MG63 (cell line): ENCODE data around the gene SARS1. TPM values are rescaled to one million over a fixed set of nuclear protein-coding genes. Genes with fewer than 3 reads are reported as not detected.

Source experiments
- DNase-seq: peaks from one replicate; pipeline ENCODE4 v3.0.0-alpha.2; 2020
- H3K27me3 ChIP-seq: fragments of 250-450 bp; sonication (Bioruptor Pico); 2 replicates; pipeline ENCODE4 v1.5.1; 2020; ENCODE audit warnings: mild to moderate bottlenecking, moderate library complexity
- H3K36me3 ChIP-seq: fragments of 250-450 bp; sonication (Bioruptor Pico); 2 replicates; pipeline ENCODE4 v1.5.1; 2020; ENCODE audit warnings: mild to moderate bottlenecking, moderate library complexity
- H3K4me3 ChIP-seq: fragments of 250-450 bp; sonication (Bioruptor Pico); 2 replicates; pipeline ENCODE4 v1.5.1; 2020; ENCODE audit warnings: mild to moderate bottlenecking, moderate library complexity
- H3K9me3 ChIP-seq: fragments of 250-450 bp; sonication (Bioruptor Pico); 2 replicates; pipeline ENCODE4 v1.5.1; 2020; ENCODE audit warnings: mild to moderate bottlenecking, moderate library complexity
- total RNA-seq: library from RNA; depleted of rRNA; stranded (reverse); fragments of >200 nt; shearing (Covaris generic); gene quantifications from 2 replicates; pipeline ENCODE4 v1.2.3, GENCODE V29; 2014; ENCODE audit warnings: low replicate concordance

SARS1 gene
- total RNA-seq, 1 experiment from 2014 or later, result 751 TPM

GRCh38 chr1:109188781-109189180 lies 24.9 kb upstream of the SARS1 start:
- no peak for DNase-seq
- H3K4me3 ChIP-seq, result no peak overlapping the region
- H3K9me3 ChIP-seq, result no peaks in the 10 kb centered on the region

GRCh38 chr1:109190189-109190588 lies 23.5 kb upstream of the SARS1 start:
- H3K4me3 ChIP-seq, result no peak overlapping the region
- H3K36me3 ChIP-seq, result no peaks in the 10 kb centered on the region
- no peaks in the 10 kb centered on the region for H3K9me3 ChIP-seq
- no peaks in the 10 kb centered on the region; the same call in 1 of the 2 replicates for H3K27me3 ChIP-seq
- DNase-seq, result no peak

More at GRCh38 chr1:109188781-109189180, 24.9 kb upstream of the SARS1 start:
- no peaks in the 10 kb centered on the region for H3K36me3 ChIP-seq
- H3K27me3 ChIP-seq, result no peaks in the 10 kb centered on the region; the same call in 1 of the 2 replicates

DNA sequence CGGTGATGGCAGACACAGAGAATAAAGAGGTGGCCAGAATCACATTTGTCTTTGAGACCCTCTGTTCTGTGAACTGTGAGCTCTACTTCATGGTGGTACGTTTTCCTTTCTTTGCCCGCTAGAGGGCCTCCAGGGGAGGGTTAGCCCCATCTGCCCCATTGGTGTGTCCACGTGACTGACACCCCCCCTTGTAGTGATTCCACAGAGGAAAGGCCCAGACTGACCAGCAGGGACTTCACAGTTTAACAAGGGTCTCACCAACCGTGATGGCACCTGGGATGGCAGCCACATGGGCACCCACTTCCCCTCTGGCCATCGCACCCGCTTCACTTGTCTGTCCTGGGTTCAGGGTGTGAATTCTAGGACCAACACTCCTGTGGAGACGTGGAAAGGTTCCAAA lies 22.3 kb upstream of the SARS1 start:
- no peaks in the 10 kb centered on the region for H3K36me3 ChIP-seq
- H3K27me3 ChIP-seq, result no peaks in the 10 kb centered on the region; the same call in 1 of the 2 replicates
- H3K9me3 ChIP-seq, result no peaks in the 10 kb centered on the region
- DNase-seq, result no peak
- no peak overlapping the region for H3K4me3 ChIP-seq

- Histone ChIP-seq H3K27me3 (no peaks in the 10 kb centered on the region; the same call in 1 of the 2 replicates), H3K36me3 (no peaks in the 10 kb centered on the region), H3K4me3 (no peak overlapping the region), H3K9me3 (no peaks in the 10 kb centered on the region)
- no peak for DNase-seq
Measured at GRCh38 chr1:109191891-109192290, 21.8 kb upstream of the SARS1 start.

DNA sequence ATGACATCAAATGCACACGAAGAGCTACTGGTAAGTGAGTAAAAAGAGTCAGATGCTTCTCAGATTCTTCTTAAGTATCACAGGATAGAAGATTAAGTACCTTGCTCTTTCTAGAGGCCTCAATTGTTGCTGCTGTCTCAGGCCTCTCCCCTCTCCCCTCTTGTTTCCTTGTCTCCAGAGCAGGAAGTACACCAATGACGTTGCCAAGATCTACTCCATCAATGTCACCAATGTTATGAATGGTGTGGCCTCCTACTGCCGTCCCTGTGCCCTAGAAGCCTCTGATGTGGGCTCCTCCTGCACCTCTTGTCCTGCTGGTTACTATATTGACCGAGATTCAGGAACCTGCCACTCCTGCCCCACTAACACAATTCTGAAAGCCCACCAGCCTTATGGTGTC lies 21.3 kb upstream of the SARS1 start:
- Histone ChIP-seq H3K36me3 (no peaks in the 10 kb centered on the region), H3K9me3 (no peaks in the 10 kb centered on the region), H3K4me3 (no peak overlapping the region), H3K27me3 (no peaks in the 10 kb centered on the region; the same call in 1 of the 2 replicates)
- no peak for DNase-seq

- H3K4me3 ChIP-seq, result no peak overlapping the region
- no peaks in the 10 kb centered on the region for H3K36me3 ChIP-seq
- no peaks in the 10 kb centered on the region for H3K9me3 ChIP-seq
- no peaks in the 10 kb centered on the region; the same call in 1 of the 2 replicates for H3K27me3 ChIP-seq
- DNase-seq, result no peak
Measured at GRCh38 chr1:109193653-109194590, 19.8 kb upstream of the SARS1 start.

DNA sequence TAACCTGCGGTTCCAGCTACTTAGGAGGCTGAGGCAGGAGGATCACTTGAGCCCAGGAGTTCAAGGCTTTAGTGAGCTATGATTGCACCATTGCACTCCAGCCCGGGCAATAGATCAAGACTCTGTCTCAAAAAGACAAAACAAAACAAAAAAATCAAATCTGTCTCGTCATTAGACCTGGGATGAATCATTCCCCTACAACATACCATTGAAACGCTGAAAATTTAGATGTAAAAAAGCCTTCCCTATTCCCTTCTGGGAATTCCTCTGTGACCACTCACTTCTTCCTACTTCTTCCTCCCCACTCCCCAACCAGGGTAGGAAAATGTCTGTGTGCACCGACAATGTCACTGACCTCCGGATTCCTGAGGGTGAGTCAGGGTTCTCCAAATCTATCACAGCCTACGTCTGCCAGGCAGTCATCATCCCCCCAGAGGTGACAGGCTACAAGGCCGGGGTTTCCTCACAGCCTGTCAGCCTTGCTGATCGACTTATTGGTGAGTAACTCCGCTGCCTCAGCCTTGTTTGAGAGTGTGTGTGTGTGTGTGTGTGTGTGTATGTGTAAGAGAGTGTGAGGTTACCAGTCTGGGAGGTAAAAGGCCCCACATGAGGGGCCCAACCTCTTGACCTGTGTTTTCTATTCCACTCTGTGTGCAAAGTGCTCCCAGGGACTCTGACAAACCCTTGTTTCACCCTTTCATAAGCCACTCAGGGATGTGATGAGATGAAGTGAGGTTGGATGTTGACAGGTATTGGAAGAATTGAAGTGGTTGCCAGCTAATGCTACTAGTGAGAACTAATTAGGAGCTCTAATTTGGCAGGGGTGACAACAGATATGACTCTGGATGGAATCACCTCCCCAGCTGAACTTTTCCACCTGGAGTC lies 16.3 kb upstream of the SARS1 start:
- no peaks in the 10 kb centered on the region for H3K27me3 ChIP-seq
- no peak overlapping the region for H3K4me3 ChIP-seq
- H3K36me3 ChIP-seq, result no peaks in the 10 kb centered on the region
- DNase-seq, result peak; percentile 96
- no peaks in the 10 kb centered on the region for H3K9me3 ChIP-seq

DNA sequence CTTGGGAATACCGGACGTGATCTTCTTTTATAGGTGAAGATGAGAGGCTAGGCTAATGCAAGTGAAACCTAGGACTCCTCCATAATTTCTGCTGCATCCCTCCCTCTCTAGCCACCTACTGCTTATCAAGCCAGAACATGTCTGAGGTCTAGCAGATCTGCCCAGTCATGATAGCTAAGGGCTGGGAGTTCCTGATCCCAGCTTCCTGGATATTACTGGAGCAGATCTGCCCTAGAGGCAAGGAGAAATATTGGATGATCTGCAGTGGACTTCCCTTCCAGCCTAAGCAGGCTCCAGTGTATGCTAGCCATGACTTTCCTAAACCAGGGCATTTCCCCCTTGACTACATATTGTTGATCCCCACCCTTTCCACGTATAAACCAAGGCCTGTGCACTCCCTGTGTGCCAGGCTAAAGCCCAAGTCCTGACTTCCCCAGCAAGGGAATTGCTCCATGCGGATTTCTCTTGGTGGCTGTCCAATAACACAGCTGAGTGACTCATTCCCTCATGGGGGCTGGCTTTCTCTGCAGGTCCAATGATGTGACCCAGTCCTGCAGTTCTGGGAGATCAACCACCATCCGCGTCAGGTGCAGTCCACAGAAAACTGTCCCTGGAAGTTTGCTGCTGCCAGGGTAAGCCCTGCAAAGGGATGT lies 15.5 kb upstream of the SARS1 start:
- H3K27me3 ChIP-seq, result no peaks in the 10 kb centered on the region
- H3K9me3 ChIP-seq, result no peaks in the 10 kb centered on the region
- peak; percentile 90 for DNase-seq
- no peak overlapping the region for H3K4me3 ChIP-seq
- H3K36me3 ChIP-seq, result no peaks in the 10 kb centered on the region

DNA sequence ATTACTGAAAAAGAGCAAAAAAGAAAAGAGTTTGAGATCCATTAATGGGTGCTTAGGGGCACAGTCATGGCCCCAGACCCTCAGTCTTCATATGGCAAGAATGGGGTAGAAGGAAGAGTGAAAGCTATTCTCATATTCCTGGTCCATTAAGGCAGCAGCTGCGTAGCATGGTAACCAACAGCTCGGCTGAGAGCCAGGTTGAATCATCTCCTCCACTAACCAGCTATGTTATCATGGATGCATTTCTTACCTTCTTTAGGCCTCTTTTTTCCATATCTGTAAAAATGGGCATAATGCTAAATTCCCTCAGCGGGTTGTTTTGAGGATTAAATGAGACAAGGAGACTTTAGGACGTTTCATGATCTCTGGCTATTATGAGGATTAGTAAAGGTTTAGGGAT lies 15.0 kb upstream of the SARS1 start:
- Histone ChIP-seq H3K4me3 (no peak overlapping the region), H3K36me3 (no peaks in the 10 kb centered on the region), H3K27me3 (no peaks in the 10 kb centered on the region), H3K9me3 (no peaks in the 10 kb centered on the region)
- DNase-seq, result peak; percentile 43

GRCh38 chr1:109199710-109200109 lies 14.0 kb upstream of the SARS1 start:
- no peaks in the 10 kb centered on the region for H3K36me3 ChIP-seq

DNA sequence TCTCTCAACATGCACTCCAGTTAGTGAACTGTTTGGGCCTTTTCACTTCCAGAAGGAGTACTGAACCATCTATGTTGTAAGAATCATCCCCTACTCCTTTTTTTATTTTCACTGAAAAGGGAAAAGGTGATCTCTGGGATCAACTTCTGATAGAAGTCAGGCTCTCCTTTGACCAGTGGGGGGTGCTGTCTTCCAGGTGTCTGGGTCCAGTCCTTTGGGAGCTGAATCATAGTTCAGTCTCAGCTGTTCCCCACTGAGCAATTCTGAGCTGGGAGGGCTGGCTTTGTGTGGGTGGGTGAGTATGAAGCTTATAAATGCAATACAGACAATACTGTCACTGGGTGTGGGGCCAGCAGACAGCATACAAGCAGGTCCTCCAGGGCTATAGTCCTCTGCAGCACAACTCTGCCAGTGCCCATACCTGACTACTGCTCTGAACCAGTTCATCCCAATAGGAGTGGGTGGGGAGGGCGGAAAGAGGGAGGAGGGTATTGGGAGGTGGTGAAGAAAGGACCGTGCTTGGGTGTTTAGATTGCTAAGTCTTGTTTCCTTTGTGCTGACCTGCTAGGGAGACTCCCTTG lies 12.5 kb upstream of the SARS1 start:
- DNase-seq, result peak; percentile 98
- H3K27me3 ChIP-seq, result no peaks in the 10 kb centered on the region

More at GRCh38 chr1:109199710-109200109, 14.0 kb upstream of the SARS1 start:
- no peak for DNase-seq
- no peaks in the 10 kb centered on the region for H3K9me3 ChIP-seq
- H3K27me3 ChIP-seq, result no peaks in the 10 kb centered on the region
- H3K4me3 ChIP-seq, result no peak overlapping the region

DNA sequence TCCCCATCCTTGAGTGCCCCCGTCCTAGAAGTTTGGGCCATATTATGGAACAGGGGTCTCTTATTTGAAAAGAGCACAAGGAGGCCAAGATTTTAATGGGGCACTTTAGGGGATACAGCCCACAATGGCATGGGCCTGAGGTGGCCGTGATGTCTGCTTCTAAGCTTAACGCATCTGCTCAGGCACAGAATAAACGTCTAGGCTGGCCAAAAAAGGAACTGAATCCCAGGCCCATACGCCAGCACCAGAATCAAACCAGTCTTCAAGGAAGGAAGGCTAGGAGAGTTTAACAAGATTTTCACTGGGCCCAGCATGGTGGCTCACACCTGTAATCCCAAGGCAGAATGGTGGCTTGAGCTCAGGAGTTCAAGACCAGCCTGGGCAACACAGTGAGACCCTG lies 9.2 kb upstream of the SARS1 start:
- H3K9me3 ChIP-seq, result no peaks in the 10 kb centered on the region
- DNase-seq, result no peak
- no peaks in the 10 kb centered on the region for H3K27me3 ChIP-seq
- H3K36me3 ChIP-seq, result no peaks in the 10 kb centered on the region
- H3K4me3 ChIP-seq, result no peak overlapping the region

More for the DNA sequence above, 12.5 kb upstream of the SARS1 start:
- Histone ChIP-seq H3K4me3 (no peak overlapping the region), H3K36me3 (no peaks in the 10 kb centered on the region), H3K9me3 (no peaks in the 10 kb centered on the region)

DNA sequence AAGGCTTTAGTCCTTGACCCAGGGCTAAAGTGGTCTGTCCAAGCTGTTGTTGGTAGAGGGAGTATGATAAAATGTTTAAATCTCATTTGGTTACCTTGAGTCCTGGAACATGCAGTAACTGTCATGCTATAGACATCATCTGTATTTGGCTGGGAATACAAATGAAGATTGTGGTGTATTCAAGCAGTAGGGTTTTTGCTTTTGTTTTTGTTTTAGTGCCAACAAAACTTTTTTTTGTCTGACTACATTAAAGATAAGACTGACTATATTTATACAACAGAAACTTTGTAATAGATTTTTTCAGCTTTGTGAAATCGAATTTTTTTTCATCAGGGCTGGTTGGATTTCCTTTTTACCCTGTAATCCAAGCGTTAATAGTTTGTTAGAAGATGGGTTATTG lies 7.4 kb upstream of the SARS1 start:
- Histone ChIP-seq H3K4me3 (no peak overlapping the region), H3K36me3 (no peaks in the 10 kb centered on the region), H3K27me3 (no peaks in the 10 kb centered on the region), H3K9me3 (no peaks in the 10 kb centered on the region)
- no peak for DNase-seq

DNA sequence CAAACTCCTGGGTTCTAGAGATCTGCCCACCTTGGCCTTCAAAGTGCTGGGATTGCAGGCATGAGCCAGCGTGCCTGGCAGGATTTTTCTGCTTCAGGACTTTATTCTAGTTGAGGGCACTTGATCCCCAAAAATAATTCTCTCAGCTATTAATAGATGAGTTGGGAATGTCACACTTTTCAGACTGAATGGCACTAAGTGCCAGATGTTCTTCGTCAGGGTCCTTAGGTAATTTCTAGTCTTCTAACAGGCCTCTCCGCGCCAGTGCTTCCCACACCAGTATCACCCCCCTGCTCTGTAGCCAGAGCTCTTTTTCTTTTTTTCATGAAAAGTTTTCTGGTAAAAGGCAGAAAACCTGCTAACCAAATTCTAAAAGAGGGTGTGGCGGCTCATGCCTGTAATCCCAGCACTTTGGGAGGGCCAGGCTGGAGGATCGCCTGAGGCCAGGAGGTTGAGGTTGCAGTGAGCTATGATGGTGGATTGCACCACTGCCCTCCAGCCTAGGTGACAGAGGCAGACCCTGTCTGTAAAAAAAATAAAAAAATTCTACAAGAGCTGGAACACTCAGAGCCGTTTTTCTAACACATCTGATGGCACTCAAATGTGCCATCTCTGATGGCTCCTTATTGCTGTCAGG lies 6.1 kb upstream of the SARS1 start:
- no peak for DNase-seq
- Histone ChIP-seq H3K9me3 (no peaks in the 10 kb centered on the region), H3K27me3 (no peaks in the 10 kb centered on the region), H3K36me3 (no peaks in the 10 kb centered on the region), H3K4me3 (no peak overlapping the region)

DNA sequence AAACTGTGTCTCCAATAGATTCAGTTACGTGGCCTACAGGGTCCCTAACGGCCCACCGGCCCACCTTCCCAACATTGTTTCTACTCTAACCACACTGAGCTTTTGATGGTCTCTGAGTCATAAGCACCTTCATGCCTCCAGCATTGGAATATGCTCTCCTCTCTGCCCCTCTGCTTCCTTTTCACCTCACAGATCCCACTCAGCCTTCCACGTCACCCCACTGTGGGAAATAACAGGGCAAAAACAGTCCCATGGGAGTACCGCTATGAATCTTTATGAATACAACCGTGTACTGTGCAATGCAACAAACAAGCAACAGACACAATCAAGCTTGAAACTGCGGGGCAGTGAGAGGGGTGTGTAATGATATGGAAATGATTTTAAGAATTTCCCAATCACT lies 5.3 kb upstream of the SARS1 start:
- no peaks in the 10 kb centered on the region for H3K36me3 ChIP-seq
- H3K4me3 ChIP-seq, result no peak overlapping the region
- no peaks in the 10 kb centered on the region for H3K27me3 ChIP-seq
- no peak for DNase-seq
- no peaks in the 10 kb centered on the region for H3K9me3 ChIP-seq
